K562 (cell line): ENCODE data around the gene KLK2.

Source experiments
- EP300 ChIP-seq: IDR thresholded peaks from 2 replicates; pipeline ENCODE4 v1.6.1; 2012; ENCODE audit warnings: low read length, improper control_type of control experiment
- HOXB6 ChIP-seq: fragments of 250-450 bp; sonication (Bioruptor Pico); IDR thresholded peaks from 2 replicates; pipeline ENCODE4 v1.5.1; 2022; ENCODE audit warnings: mild to moderate bottlenecking, borderline replicate concordance
- MAX ChIP-seq: sonication (generic); formaldehyde crosslinking; IDR thresholded peaks from 2 replicates; pipeline ENCODE4 v1.9.0; 2022; ENCODE audit warnings: mild to moderate bottlenecking, missing genetic modification reagents
- NFE2 ChIP-seq: IDR thresholded peaks from 2 replicates; pipeline ENCODE4 v1.6.1; 2014; ENCODE audit warnings: antibody characterized with exemption, low read depth
- PRPF4 ChIP-seq: fragments of 200-400 bp; formaldehyde crosslinking; IDR thresholded peaks from one replicate; pipeline ENCODE4 v1.6.1; 2017; ENCODE audit warnings: low read length, low read depth, mild to moderate bottlenecking; ENCODE audit not compliant: insufficient read depth, poor library complexity, severe bottlenecking
- SP1 ChIP-seq: sonication (generic); formaldehyde crosslinking; IDR thresholded peaks from 2 replicates; pipeline ENCODE4 v1.8.1; 2022; ENCODE audit warnings: mild to moderate bottlenecking, missing genetic modification reagents
- TF ChIP-seq, protein P1 (sequence below), 2 experiments: fragments of 200-800 bp in 1 of 2; sonication (Bioruptor generic) in 1 of 2; sonication (generic) in 1 of 2; formaldehyde crosslinking in 1 of 2; IDR thresholded peaks in 1 of 2; conservative IDR thresholded peaks in 1 of 2; 2 replicates each; pipeline versions ENCODE4 v1.5.0 to v1.6.1; 2016 to 2020; ENCODE audit warnings: missing compliant biosample characterization in 1 of 2, missing genetic modification characterization in 1 of 2, missing genetic modification reagents in 1 of 2

- TF ChIP-seq MAX (CRISPR knock-in tag), result no peak
- TF ChIP-seq SP1 (CRISPR knock-in tag), result no peak
- TF ChIP-seq PRPF4, result no peak
- TF ChIP-seq NFE2, result no peak
- no peak for TF ChIP-seq HOXB6
- no peak for TF ChIP-seq EP300
- TF ChIP-seq, protein P1, sequence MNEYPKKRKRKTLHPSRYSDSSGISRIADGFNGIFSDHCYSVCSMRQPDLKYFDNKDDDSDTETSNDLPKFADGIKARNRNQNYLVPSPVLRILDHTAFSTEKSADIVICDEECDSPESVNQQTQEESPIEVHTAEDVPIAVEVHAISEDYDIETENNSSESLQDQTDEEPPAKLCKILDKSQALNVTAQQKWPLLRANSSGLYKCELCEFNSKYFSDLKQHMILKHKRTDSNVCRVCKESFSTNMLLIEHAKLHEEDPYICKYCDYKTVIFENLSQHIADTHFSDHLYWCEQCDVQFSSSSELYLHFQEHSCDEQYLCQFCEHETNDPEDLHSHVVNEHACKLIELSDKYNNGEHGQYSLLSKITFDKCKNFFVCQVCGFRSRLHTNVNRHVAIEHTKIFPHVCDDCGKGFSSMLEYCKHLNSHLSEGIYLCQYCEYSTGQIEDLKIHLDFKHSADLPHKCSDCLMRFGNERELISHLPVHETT (CRISPR knock-in tag; conservative IDR thresholded peaks at IDR 0.05 in 1 of 2, IDR thresholded peaks at IDR 0.05 in 1 of 2), result no peak
Measured at GRCh38 chr19:50916069-50916468, 42.8 kb downstream of the KLK2 start.
